ELR (cell line): ENCODE results near the gene ZDHHC6.
"Not testable (repeated sequence)": the region's sequence is repeated elsewhere in the genome, so short reads cannot be mapped to it uniquely, and the experiment has no call there.

Source experiments
- DNase-seq: peaks from one replicate; pipeline ENCODE4 v3.0.0-alpha.2; 2015; ENCODE audit warnings: low read depth

The ZDHHC6 gene, protein sequence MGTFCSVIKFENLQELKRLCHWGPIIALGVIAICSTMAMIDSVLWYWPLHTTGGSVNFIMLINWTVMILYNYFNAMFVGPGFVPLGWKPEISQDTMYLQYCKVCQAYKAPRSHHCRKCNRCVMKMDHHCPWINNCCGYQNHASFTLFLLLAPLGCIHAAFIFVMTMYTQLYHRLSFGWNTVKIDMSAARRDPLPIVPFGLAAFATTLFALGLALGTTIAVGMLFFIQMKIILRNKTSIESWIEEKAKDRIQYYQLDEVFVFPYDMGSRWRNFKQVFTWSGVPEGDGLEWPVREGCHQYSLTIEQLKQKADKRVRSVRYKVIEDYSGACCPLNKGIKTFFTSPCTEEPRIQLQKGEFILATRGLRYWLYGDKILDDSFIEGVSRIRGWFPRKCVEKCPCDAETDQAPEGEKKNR

DNA sequence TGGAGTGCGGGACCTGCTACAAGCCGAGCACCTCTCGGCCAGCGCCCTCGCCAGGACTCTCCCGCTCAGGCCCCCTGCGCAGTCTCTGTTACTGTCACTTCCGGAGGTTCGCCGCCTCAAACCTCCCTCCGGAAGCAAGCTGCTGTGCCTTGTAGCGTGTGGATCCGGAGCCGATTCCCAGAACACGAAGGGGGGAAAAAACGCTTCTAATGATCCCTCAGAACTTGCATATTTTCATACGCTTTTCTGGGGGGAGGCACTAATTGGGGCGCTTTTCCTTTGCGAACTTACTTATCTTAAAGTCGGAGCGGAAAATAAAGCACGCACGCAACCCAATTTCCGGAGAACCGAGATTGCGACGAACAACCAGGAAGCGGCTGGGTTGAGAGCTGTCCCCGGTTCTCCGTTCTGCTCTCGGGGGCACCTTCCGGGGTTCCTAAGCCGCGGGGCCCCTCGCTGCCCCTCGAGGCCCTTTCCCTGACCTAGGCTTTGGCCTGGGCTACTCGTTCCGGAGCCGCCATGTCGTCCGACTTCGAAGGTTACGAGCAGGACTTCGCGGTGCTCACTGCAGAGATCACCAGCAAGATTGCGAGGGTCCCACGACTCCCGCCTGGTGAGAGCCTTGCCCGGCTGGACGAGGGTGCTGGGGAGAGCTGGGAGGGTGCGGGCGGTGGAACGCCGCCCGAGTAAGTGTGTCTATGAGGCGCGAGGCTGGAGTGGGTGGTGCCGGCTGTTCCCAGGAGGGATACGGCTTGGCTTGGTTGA is at the start of gene ZDHHC6, which contains the start of gene VTI1A:
ZDHHC6 (minus strand) TSS at position 60 of the 765 bp plus-strand sequence. CDS start 1,478 bp downstream, outside the sequence.
VTI1A (plus strand) TSS at position 361 of the 765 bp plus-strand sequence; CDS start at position 520, 159 bp downstream.
- DNase-seq, result peak; percentile 91

DNA sequence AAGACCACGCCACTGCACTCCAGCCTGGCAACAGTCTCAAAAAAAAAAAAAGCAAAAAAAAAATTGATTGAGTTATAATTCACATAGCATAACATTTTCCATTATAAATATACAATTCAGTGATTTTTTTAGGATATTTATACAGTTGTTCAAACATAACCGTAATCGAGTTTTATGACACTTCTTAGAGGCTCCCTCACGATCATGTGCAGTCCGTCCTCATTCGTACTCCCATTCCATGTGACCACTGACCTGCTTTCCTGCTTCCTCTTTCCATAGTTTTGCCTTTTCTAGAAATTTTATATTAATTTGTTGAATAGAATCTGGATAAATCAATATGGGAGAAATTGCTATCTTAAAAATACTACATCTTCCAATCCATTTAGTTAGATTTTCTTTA is 46.0 kb upstream of the ZDHHC6 start:
- no peak for DNase-seq

DNA sequence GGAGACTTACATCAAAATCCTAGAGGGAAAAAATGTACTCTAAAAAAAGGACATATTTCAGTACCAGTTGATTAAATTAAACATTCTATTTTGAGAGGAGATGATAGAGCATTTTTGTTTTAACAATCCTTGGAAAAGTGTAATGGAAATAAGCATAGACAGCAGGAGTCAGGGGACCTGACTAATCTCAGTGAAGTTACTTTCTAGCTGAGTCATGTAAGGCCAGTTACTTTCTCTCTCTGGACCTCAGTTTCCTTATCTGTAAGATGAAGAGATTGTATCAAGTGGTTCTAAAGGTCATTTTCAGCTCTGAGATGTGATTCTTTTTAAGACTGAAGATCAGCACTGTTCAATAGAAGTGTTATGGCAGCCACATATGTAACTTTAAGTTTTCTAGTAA is 44.4 kb upstream of the ZDHHC6 start:
- peak; percentile 15 for DNase-seq

- DNase-seq, result peak; percentile 24
Measured at GRCh38 chr10:112490545-112490944, 43.8 kb upstream of the ZDHHC6 start.

DNA sequence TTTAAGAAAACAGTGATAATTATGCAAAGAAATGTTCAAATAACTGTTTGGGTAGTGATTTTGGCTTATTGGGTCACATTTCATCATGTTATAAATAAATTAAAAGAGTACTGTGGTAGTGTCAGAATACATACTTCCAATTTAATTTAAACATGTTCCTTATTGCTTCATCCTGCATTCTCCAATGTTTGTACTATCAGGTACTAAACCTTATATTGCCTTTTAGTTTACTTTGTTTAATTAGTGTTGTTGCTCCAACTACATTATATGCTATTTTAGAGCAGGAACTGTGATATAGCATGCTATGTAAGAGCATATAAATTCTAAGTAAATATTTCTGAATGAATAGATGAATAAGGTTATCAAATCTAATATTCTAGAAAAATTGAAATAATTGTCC is 41.2 kb upstream of the ZDHHC6 start:
- DNase-seq, result no peak

- DNase-seq, result no peak
Measured at GRCh38 chr10:112484399-112484798, 37.7 kb upstream of the ZDHHC6 start.

- DNase-seq, result no peak
Measured at GRCh38 chr10:112481602-112482001, 34.9 kb upstream of the ZDHHC6 start.

DNA sequence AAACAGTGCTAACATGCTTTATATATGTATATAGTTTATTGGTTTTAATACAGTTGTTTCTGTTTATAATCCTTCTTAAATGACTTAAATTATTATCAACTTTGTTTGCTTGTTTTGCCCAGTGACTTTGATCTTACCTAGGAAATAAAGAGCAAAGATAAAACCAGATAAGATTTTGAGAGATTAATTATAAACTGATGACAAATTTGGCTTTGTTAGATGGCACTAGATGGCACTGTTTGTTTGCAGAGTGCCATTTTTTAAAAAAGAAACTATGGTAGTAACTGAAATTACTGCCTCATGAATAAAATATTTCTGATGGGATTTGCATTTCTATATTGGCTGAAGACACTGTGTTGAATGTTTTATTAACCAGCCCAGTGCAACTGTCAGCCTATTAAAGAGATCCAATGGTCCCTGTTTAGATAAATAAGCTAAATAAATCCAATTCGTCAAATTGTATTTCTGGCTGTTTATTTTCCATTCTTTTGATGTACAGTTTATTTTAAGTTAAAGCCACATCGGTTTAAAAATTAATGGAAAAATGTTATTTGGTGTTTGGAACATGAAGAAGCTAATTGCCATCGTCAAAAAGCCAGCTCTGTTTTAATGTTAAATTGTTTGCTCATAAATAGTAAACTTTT is 29.0 kb upstream of the ZDHHC6 start:
- DNase-seq, result peak; percentile 44

DNA sequence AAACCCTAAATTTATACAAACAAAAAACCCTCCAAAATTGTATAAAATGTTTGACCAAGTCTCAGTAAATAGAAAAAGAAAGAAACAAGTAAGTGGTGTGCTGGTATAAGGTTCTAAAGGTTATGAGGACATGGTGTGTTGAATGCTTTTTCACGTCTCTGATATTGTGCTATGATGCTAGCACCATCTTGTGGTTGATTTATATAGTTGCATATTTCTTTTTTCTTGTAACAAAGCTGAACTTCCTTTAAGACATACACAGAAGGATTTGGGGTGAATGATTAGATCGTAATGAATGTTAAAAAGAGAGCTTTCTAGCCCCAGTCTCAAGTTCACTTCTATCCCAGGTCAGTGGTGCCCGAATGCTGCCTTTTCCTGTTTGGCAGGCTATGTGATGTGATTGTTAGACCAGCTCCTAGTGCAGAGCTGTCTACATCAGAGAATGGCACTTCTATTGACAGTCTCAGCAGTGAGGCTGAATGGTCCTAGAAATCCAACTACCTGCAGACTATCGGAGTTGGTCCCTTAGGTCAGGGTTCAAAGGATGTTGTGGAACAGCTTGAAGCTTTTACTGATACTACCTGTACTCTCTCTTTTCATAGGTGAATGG is 25.3 kb upstream of the ZDHHC6 start:
- DNase-seq, result peak; percentile 68

DNA sequence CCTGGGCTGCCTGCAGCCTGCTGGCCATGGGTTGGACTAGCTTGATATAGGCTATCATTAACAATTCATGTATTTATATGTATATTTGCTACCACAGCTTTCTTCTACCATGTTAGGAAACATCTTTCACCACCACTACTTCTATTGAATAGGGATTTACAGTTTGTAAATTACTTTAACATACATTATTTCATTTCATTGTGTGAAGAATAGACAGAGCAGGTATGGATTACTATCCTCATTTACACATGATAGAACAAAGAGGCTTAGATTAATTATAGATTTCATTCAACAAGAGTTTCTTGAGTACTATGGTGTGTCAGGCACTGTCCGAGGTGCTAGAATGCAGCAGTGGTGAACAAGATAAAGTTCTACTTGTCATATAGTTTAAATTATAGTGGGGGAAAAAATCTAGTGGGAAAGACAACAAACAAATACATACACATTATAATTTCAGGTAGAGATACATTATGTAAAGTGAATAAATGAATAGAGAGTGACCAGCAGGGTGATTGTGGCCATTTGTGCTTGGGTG is 20.9 kb upstream of the ZDHHC6 start:
- DNase-seq, result no peak

- DNase-seq, result no peak
Measured at GRCh38 chr10:112466802-112467201, 20.1 kb upstream of the ZDHHC6 start.

GRCh38 chr10:112465299-112465883 is 18.7 kb upstream of the ZDHHC6 start:
- no peak for DNase-seq

- not testable (repeated sequence) for DNase-seq
Measured at GRCh38 chr10:112464074-112464473, 17.4 kb upstream of the ZDHHC6 start.

GRCh38 chr10:112461029-112461887 is 14.5 kb upstream of the ZDHHC6 start:
- peak; percentile 92 for DNase-seq

- DNase-seq, result no peak
Measured at GRCh38 chr10:112460366-112460765, 13.7 kb upstream of the ZDHHC6 start.

DNA sequence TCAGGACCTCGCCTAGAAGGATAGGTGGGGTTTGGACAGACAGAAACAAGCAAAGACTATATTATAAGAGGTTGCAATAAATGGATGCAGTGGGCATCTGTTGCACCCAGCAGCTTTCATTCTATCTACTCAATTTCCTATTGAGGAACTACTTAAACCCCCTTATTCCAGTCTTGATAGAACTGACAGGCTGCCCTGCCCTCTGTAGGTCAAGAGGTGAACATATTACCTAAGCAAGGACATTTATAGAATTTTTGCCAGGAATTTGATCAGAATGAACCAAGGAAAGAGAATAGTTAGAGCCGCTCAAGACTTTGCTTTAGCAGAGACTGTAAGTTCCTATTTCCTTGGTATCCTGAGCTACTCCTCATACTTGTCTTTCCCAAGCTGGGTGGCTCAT is 9.8 kb upstream of the ZDHHC6 start:
- DNase-seq, result peak; percentile 17

DNA sequence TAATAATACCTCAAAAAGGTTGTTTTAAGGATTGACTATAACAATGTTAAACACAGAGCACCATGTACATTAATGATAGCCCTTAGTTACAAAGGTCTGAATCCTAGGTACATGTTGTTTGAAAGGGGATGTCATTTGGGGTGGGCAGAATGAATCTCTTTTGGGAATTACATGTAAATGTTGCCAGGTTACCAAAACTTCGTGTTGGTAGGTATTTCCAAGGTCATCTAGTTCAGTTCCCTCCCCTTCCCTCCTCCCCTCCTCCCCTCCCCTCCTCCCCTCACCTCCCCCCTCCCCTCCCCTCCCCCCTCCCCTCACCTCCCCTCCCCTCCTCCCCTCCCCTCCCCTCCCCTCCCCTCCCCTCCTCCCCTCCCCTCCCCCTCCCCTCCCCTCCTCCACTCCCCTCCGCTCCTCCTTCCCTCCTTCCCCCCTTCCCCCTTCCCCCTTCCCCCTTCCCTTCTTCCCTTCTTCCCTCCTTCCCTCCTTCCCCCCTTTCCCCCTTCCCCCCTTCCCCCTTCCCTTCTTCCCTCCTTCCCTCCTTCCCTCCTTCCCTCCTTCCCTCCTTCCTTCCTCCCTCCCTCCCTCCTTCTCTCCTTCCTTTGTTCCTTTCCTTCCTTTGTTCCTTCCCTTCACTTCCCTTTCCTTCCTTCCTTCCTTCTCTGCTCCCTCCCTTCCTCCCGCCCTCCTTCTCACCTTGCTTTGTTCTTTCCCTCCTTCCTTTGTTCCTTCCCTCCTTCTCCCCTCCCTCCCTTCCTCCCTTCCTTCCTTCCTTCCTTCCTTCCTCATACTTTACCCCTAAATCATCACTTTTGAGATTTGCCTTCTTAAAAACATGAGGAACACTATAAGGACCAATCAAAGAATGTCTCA is 8.4 kb upstream of the ZDHHC6 start:
- DNase-seq, result no peak

DNA sequence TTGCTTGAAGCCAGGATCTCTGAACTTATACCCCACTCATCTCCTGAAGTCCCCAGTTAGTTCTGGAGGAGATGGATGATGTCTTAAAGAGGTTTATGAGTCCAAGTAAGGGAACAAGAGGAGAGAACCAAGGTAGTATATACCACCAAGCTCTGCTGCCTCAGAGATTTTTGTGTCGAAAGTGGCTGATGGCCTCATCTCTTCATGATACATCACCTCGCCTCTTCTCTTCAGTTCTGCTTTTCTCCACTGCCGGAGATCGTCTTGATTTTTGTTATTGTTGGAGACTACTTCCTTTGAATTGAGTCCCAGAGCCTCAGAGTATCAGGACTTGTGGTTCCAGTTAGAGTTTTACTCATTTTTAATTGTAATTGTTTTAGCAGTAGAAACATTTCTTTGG is 2.2 kb upstream of the ZDHHC6 start:
- no peak for DNase-seq

GRCh38 chr10:112447620-112447928 is 860 bp upstream of the ZDHHC6 start:
- DNase-seq, result no peak
